ENCODE results near the gene PIAS4. TPM values are rescaled to one million over a fixed set of nuclear protein-coding genes. Genes with fewer than 3 reads are reported as not detected.

PIAS4 gene
- polyA plus RNA-seq, 1 donor (not counting 4 experiments of a cell fraction or from before 2014, with no cell fraction given): 7.5 TPM

DNA sequence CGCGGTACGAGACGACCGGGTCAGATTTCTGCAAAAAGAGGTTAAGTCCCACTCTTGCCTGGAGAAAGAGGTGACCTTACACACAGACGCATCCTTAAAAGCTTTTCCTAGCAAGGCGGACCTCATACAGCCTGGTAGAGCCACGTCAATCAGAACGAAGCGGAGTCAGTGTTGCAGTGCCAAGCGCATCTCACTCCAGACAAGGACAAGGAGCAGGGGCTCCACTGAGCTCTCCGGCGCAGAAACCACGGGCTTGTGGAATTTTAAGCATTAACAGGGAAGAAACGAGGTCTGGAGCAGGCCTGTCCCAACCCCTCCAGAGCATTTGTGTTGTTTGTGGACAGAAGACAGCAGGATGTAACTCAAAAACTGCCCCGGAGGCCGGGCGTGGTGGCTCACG lies 29.4 kb upstream of the PIAS4 start:
- Histone ChIP-seq H3K27me3 (ENCODE audit: control insufficient read depth, extremely low read depth, insufficient read depth, low read length) (no peaks in the 10 kb centered on the region), H3K9ac (ENCODE audit: control insufficient read depth, extremely low read depth, insufficient read depth, low read length) (no peak overlapping the region), H3K4me3 (ENCODE audit: control insufficient read depth in 2 of 3, extremely low read depth in 1 of 3, insufficient read depth in 2 of 3, low read depth in 1 of 3, low read length in 3 of 3) (no peak overlapping the region), H3K27ac (ENCODE audit: control insufficient read depth, insufficient read depth, low read length) (no peak overlapping the region), H3K4me1 (ENCODE audit: control insufficient read depth, extremely low read depth, insufficient read depth, low read length) (peaks cover 9% of the 10 kb centered on the region), H3K4me2 (ENCODE audit: control insufficient read depth, extremely low read depth, insufficient read depth, low read depth, low read length) (no peak overlapping the region), H2AFZ (ENCODE audit: control insufficient read depth, low read length) (no peak overlapping the region), H3K36me3 (ENCODE audit: control insufficient read depth in 2 of 2, extremely low read depth in 1 of 2, insufficient read depth in 2 of 2, low read length in 2 of 2) (peaks cover 71 to 74% of the 10 kb centered on the region in 2 experiments), H3K9me3 (ENCODE audit: control insufficient read depth, low read depth, low read length) (no peaks in the 10 kb centered on the region), H3K79me2 (ENCODE audit: control insufficient read depth, insufficient read depth, low read length) (peaks cover 72% of the 10 kb centered on the region), H4K20me1 (ENCODE audit: control insufficient read depth, extremely low read depth, insufficient read depth, low read length) (peaks cover 81% of the 10 kb centered on the region), H3K9me1 (ENCODE audit: control insufficient read depth, extremely low read depth, insufficient read depth, low read length) (peaks cover 11% of the 10 kb centered on the region)
- dilution Hi-C loops (cut with MboI; ENCODE audit: extremely low pct_ligation_motif_present, low sequenced_read_pairs): no loop called here
- no peak for FAIRE-seq
- DNase-seq (ENCODE audit: low read depth, low spot score): peak; percentile 42
- TF ChIP-seq, protein P1, sequence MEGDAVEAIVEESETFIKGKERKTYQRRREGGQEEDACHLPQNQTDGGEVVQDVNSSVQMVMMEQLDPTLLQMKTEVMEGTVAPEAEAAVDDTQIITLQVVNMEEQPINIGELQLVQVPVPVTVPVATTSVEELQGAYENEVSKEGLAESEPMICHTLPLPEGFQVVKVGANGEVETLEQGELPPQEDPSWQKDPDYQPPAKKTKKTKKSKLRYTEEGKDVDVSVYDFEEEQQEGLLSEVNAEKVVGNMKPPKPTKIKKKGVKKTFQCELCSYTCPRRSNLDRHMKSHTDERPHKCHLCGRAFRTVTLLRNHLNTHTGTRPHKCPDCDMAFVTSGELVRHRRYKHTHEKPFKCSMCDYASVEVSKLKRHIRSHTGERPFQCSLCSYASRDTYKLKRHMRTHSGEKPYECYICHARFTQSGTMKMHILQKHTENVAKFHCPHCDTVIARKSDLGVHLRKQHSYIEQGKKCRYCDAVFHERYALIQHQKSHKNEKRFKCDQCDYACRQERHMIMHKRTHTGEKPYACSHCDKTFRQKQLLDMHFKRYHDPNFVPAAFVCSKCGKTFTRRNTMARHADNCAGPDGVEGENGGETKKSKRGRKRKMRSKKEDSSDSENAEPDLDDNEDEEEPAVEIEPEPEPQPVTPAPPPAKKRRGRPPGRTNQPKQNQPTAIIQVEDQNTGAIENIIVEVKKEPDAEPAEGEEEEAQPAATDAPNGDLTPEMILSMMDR (optimal IDR thresholded peaks at IDR 0.05 in 1 of 3, IDR thresholded peaks at IDR 0.05 in 1 of 3, conservative IDR thresholded peaks at IDR 0.05 in 1 of 3; ENCODE audit: extremely low read depth in 1 of 3, insufficient read depth in 2 of 3, low read length in 3 of 3): no peak
- TF ChIP-seq EZH2 (IDR thresholded peaks at IDR 0.05; ENCODE audit: low read length): no peak

DNA sequence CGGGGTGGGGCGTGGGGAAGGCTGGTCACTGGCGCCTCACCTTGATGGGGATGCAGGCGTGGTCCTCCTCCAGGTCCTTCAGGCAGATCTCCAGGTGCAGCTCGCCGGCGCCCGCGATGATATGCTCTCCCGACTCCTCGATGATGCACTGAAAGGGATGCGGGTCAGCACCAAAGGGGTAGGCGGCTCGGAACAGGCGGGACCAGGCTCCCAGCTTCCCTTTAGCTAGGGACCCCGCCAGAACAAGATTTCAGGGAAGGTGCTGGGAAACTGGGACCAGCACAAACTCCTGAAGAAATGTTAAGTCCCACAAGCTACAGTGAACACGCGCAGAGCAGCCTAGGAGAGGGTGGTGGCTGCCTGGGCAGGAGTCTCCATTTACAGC lies 28.3 kb upstream of the PIAS4 start:
- Histone ChIP-seq H3K9me1 (ENCODE audit: control insufficient read depth, extremely low read depth, insufficient read depth, low read length) (peaks cover 11% of the 10 kb centered on the region), H3K9me3 (ENCODE audit: control insufficient read depth, low read depth, low read length) (no peaks in the 10 kb centered on the region), H3K36me3 (ENCODE audit: control insufficient read depth in 2 of 2, extremely low read depth in 1 of 2, insufficient read depth in 2 of 2, low read length in 2 of 2) (peaks cover 80 to 85% of the 10 kb centered on the region in 2 experiments), H2AFZ (ENCODE audit: control insufficient read depth, low read length) (no peak overlapping the region), H3K9ac (ENCODE audit: control insufficient read depth, extremely low read depth, insufficient read depth, low read length) (no peak overlapping the region), H3K4me1 (ENCODE audit: control insufficient read depth, extremely low read depth, insufficient read depth, low read length) (peaks cover 18% of the 10 kb centered on the region), H4K20me1 (ENCODE audit: control insufficient read depth, extremely low read depth, insufficient read depth, low read length) (peaks cover 92% of the 10 kb centered on the region), H3K27me3 (ENCODE audit: control insufficient read depth, extremely low read depth, insufficient read depth, low read length) (no peaks in the 10 kb centered on the region), H3K27ac (ENCODE audit: control insufficient read depth, insufficient read depth, low read length) (no peak overlapping the region), H3K4me2 (ENCODE audit: control insufficient read depth, extremely low read depth, insufficient read depth, low read depth, low read length) (no peak overlapping the region), H3K79me2 (ENCODE audit: control insufficient read depth, insufficient read depth, low read length) (peaks cover 83% of the 10 kb centered on the region), H3K4me3 (ENCODE audit: control insufficient read depth in 2 of 3, extremely low read depth in 1 of 3, insufficient read depth in 2 of 3, low read depth in 1 of 3, low read length in 3 of 3) (no peak overlapping the region)
- FAIRE-seq: no peak
- TF ChIP-seq EZH2 (IDR thresholded peaks at IDR 0.05; ENCODE audit: low read length): no peak
- TF ChIP-seq, protein P1 (optimal IDR thresholded peaks at IDR 0.05 in 1 of 3, IDR thresholded peaks at IDR 0.05 in 1 of 3, conservative IDR thresholded peaks at IDR 0.05 in 1 of 3; ENCODE audit: extremely low read depth in 1 of 3, insufficient read depth in 2 of 3, low read length in 3 of 3): no peak
- peak; percentile 48 for DNase-seq (ENCODE audit: low read depth, low spot score)
- dilution Hi-C loops (cut with MboI; ENCODE audit: extremely low pct_ligation_motif_present, low sequenced_read_pairs): no loop called here
